ENCODE measurements around the gene SRGAP2B. TPM values are rescaled to one million over a fixed set of nuclear protein-coding genes. Genes with fewer than 3 reads are reported as not detected.
A peak's percentile ranks its signal among the peaks of the same experiment; 100 is the strongest.
"Not testable (repeated sequence)": the region's sequence is repeated elsewhere in the genome, so short reads cannot be mapped to it uniquely, and the experiment has no call there.

SRGAP2B gene
- total RNA-seq, 1 experiment from 2014 or later = 23.5 TPM

GRCh38 chr1:145101725-145102124 lies 6.6 kb upstream of the SRGAP2B start:
- not testable (repeated sequence) for H3K36me3 Mint-ChIP-seq (ENCODE audit: insufficient read depth in 1 of 3, low read depth in 3 of 3); H2BK5ac ChIP-seq (ENCODE audit: insufficient read length, low read length); H2BK120ac ChIP-seq (ENCODE audit: low read depth, low read length, poor library complexity, severe bottlenecking); H3K4me3 Mint-ChIP-seq; H2AK5ac ChIP-seq (ENCODE audit: insufficient read length, low read length); H2BK12ac ChIP-seq (ENCODE audit: insufficient read length, low read depth, low read length); H3K27ac ChIP-seq (ENCODE audit: insufficient read length, low read depth, low read length); H2BK15ac ChIP-seq (ENCODE audit: low read depth, low read length); H3K4me2 ChIP-seq (ENCODE audit: insufficient read depth, insufficient read length, low read length); H3K23ac ChIP-seq (ENCODE audit: insufficient read length, low read depth, low read length); DNase-seq; H3K56ac ChIP-seq (ENCODE audit: insufficient read length, low read depth, low read length); H3K14ac ChIP-seq (ENCODE audit: insufficient read depth, low read length); H3K9ac ChIP-seq (ENCODE audit: extremely low read depth, insufficient read length, low read length); H3K27ac Mint-ChIP-seq; H4K91ac ChIP-seq (ENCODE audit: insufficient read length, low read depth, low read length); H3K23me2 ChIP-seq (ENCODE audit: insufficient read length, low read depth, low read length, poor library complexity, severe bottlenecking); H3K4me1 ChIP-seq (ENCODE audit: insufficient read depth, low read length); H3K27me3 Mint-ChIP-seq (ENCODE audit: low read depth); H3T11ph ChIP-seq (ENCODE audit: low read length); H3K27me3 ChIP-seq (ENCODE audit: insufficient read depth, low read length); H4K8ac ChIP-seq (replicated peaks; ENCODE audit: insufficient read length, low read depth, low read length); H4K5ac ChIP-seq (ENCODE audit: insufficient read length, low read depth, low read length); H3K79me1 ChIP-seq (ENCODE audit: insufficient read depth, low read depth, low read length, poor library complexity, severe bottlenecking); H3K4ac ChIP-seq (ENCODE audit: low read depth, low read length); H3K18ac ChIP-seq (ENCODE audit: insufficient read length, low read depth, low read length); H4K20me1 ChIP-seq (ENCODE audit: control insufficient read depth, insufficient read depth, insufficient read length); H3K9me3 ChIP-seq (ENCODE audit: control insufficient read depth, low read depth, low read length); H2AFZ ChIP-seq (ENCODE audit: low read length); H3K79me2 ChIP-seq (ENCODE audit: insufficient read depth, low read length); H2BK20ac ChIP-seq (ENCODE audit: low read depth, low read length, poor library complexity, severe bottlenecking); H3K9me3 Mint-ChIP-seq; H3K4me1 Mint-ChIP-seq
- no CpG with 5 or more reads among the region's 1 CpG for WGBS (ENCODE audit: extremely low coverage, insufficient read length, low lambda C conversion rate)

DNA sequence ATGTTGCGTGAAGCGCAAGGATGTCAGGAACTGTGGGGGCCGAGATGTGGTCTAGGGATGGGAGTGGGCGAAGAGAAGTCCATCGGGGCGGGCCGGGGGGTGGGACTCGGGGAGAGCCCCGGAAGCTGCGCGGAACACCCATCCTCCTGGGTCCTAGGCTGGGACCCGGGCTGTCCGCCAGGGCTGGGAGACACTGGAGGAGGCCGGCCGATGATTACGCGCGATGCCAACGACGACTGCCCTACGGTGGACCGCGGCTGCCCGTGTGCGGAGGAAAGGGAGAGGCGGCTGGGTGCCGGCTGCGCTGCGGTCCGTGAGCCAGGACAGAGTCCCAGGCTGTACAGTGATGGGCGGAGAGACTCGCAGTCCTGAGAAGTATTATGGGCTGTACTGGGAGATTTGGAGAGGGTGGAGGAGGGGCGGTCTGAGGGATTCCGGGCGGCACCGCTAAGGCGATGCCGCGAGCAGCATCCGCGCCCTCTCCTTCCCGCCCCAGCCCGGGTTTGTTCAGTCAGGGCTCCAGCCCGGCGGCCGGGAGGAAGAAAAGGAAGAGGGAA lies 395 bp downstream of the SRGAP2B start:
- H3K79me1 ChIP-seq (ENCODE audit: insufficient read depth, low read depth, low read length, poor library complexity, severe bottlenecking); H4K91ac ChIP-seq (ENCODE audit: insufficient read length, low read depth, low read length); H2BK15ac ChIP-seq (ENCODE audit: low read depth, low read length); H3K27me3 Mint-ChIP-seq (ENCODE audit: low read depth); H3K14ac ChIP-seq (ENCODE audit: insufficient read depth, low read length); H2BK12ac ChIP-seq (ENCODE audit: insufficient read length, low read depth, low read length); H2BK5ac ChIP-seq (ENCODE audit: insufficient read length, low read length); H3K36me3 Mint-ChIP-seq (ENCODE audit: insufficient read depth in 1 of 3, low read depth in 3 of 3); H2AK5ac ChIP-seq (ENCODE audit: insufficient read length, low read length); H2BK20ac ChIP-seq (ENCODE audit: low read depth, low read length, poor library complexity, severe bottlenecking); H2AFZ ChIP-seq (ENCODE audit: low read length); H3K18ac ChIP-seq (ENCODE audit: insufficient read length, low read depth, low read length); H3K9ac ChIP-seq (ENCODE audit: extremely low read depth, insufficient read length, low read length); H3K27ac ChIP-seq (ENCODE audit: insufficient read length, low read depth, low read length); H3K4me1 ChIP-seq (ENCODE audit: insufficient read depth, low read length); H3K4me1 Mint-ChIP-seq; H3K4me2 ChIP-seq (ENCODE audit: insufficient read depth, insufficient read length, low read length); H4K20me1 ChIP-seq (ENCODE audit: control insufficient read depth, insufficient read depth, insufficient read length); H4K5ac ChIP-seq (ENCODE audit: insufficient read length, low read depth, low read length); H3K79me2 ChIP-seq (ENCODE audit: insufficient read depth, low read length); H3K56ac ChIP-seq (ENCODE audit: insufficient read length, low read depth, low read length); H3K27me3 ChIP-seq (ENCODE audit: insufficient read depth, low read length); H3K9me3 Mint-ChIP-seq; H3K9me3 ChIP-seq (ENCODE audit: control insufficient read depth, low read depth, low read length); H4K8ac ChIP-seq (replicated peaks; ENCODE audit: insufficient read length, low read depth, low read length); H2BK120ac ChIP-seq (ENCODE audit: low read depth, low read length, poor library complexity, severe bottlenecking); H3K23ac ChIP-seq (ENCODE audit: insufficient read length, low read depth, low read length); H3K27ac Mint-ChIP-seq; H3K23me2 ChIP-seq (ENCODE audit: insufficient read length, low read depth, low read length, poor library complexity, severe bottlenecking); H3K4ac ChIP-seq (ENCODE audit: low read depth, low read length); DNase-seq; H3T11ph ChIP-seq (ENCODE audit: low read length): not testable (repeated sequence)
- H3K4me3 Mint-ChIP-seq = peak overlapping the region; percentile 54 to 70; a peak in 3 of 5 replicates
- no CpG with 5 or more reads among the region's 46 CpGs for WGBS (ENCODE audit: extremely low coverage, insufficient read length, low lambda C conversion rate)

Measured in H9 (cell line).